ENCODE results near the gene RIGI.
"Not testable (repeated sequence)": the region's sequence is repeated elsewhere in the genome, so short reads cannot be mapped to it uniquely, and the experiment has no call there.

GRCh38 chr9:32524558-32524891, 1.5 kb downstream of the RIGI start:
- not testable (repeated sequence) for TF ChIP-seq RAD21 (IDR thresholded peaks at IDR 0.05; ENCODE audit: low read length); POLR2A (IDR thresholded peaks at IDR 0.05; ENCODE audit: low read depth, low read length); FOS (IDR thresholded peaks at IDR 0.05; ENCODE audit: low read depth, low read length); MXI1 (IDR thresholded peaks at IDR 0.05; ENCODE audit: borderline replicate concordance, low read depth, low read length)
- TF ChIP-seq, protein P1, sequence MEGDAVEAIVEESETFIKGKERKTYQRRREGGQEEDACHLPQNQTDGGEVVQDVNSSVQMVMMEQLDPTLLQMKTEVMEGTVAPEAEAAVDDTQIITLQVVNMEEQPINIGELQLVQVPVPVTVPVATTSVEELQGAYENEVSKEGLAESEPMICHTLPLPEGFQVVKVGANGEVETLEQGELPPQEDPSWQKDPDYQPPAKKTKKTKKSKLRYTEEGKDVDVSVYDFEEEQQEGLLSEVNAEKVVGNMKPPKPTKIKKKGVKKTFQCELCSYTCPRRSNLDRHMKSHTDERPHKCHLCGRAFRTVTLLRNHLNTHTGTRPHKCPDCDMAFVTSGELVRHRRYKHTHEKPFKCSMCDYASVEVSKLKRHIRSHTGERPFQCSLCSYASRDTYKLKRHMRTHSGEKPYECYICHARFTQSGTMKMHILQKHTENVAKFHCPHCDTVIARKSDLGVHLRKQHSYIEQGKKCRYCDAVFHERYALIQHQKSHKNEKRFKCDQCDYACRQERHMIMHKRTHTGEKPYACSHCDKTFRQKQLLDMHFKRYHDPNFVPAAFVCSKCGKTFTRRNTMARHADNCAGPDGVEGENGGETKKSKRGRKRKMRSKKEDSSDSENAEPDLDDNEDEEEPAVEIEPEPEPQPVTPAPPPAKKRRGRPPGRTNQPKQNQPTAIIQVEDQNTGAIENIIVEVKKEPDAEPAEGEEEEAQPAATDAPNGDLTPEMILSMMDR (conservative IDR thresholded peaks at IDR 0.05; ENCODE audit: low read depth, low read length): not testable (repeated sequence)
